ENCODE results near the gene PDE6B. TPM values are rescaled to one million over a fixed set of nuclear protein-coding genes. Genes with fewer than 3 reads are reported as not detected.

Gene PDE6B
- polyA plus RNA-seq, 2 of the 4 experiments (the other 2 are of a cell fraction), result not detected

GRCh38 chr4:576991-577498 is 48.3 kb upstream of the PDE6B start:
- Histone ChIP-seq H3K4me2 (no peak overlapping the region), H3K27ac (no peak overlapping the region), H3K4me1 (no peaks in the 10 kb centered on the region), H3K9me3 (no peaks in the 10 kb centered on the region), H3K4me3 (no peak overlapping the region)
- ATAC-seq, result no peak
- DNase-seq (ENCODE audit: low read depth in 1 of 2, low spot score in 1 of 2), result no peak
- TF ChIP-seq HES2 (IDR thresholded peaks at IDR 0.05) (no peak), KDM1A (IDR thresholded peaks at IDR 0.05; ENCODE audit: low read depth) (no peak), HOXB5 (CRISPR knock-in tag; IDR thresholded peaks at IDR 0.05) (no peak), KDM5A (IDR thresholded peaks at IDR 0.05) (no peak), ZFP36 (IDR thresholded peaks at IDR 0.05; ENCODE audit: borderline replicate concordance, partially characterized antibody) (no peak), MYC (IDR thresholded peaks at IDR 0.05; ENCODE audit: borderline replicate concordance, low read length) (no peak), ZC3H11A (IDR thresholded peaks at IDR 0.05) (no peak), NPAS2 (CRISPR knock-in tag; IDR thresholded peaks at IDR 0.05; ENCODE audit: borderline replicate concordance) (no peak), NR3C1 (IDR thresholded peaks at IDR 0.05) (no peak), ZSCAN20 (CRISPR knock-in tag; IDR thresholded peaks at IDR 0.05) (no peak), PHF8 (IDR thresholded peaks at IDR 0.05; ENCODE audit: borderline replicate concordance, low read depth) (no peak), RFX5 (IDR thresholded peaks at IDR 0.05) (no peak)
- 44% methylated on average over 23 of the region's 37 CpGs for WGBS (ENCODE audit: missing lambda C conversion rate)
- ChIA-PET CTCF (no interaction called here), POLR2A (no interaction called here)
- no peak for FAIRE-seq

- H3K4me2 ChIP-seq, result no peak overlapping the region
- H3K9me3 ChIP-seq, result no peaks in the 10 kb centered on the region
- WGBS (ENCODE audit: missing lambda C conversion rate), result 76% methylated on average over 21 of the region's 52 CpGs
- ATAC-seq, result no peak
- DNase-seq (ENCODE audit: low read depth in 1 of 2, low spot score in 1 of 2), result no peak
- no peak overlapping the region for H3K27ac ChIP-seq
- no peak overlapping the region for H3K4me3 ChIP-seq
- no peak for FAIRE-seq
- no peak for TF ChIP-seq HES2 (IDR thresholded peaks at IDR 0.05)
- ChIA-PET CTCF (no interaction called here), POLR2A (no interaction called here)
- no peaks in the 10 kb centered on the region for H3K4me1 ChIP-seq
Observed at GRCh38 chr4:577499-578450, 47.6 kb upstream of the PDE6B start.

- DNase-seq (ENCODE audit: low read depth in 1 of 2, low spot score in 1 of 2), result no peak
- TF ChIP-seq NR3C1 (IDR thresholded peaks at IDR 0.05) (no peak), PBX3 (IDR thresholded peaks at IDR 0.05) (no peak), RARB (CRISPR knock-in tag; IDR thresholded peaks at IDR 0.05) (no peak), HOXB13 (CRISPR knock-in tag; IDR thresholded peaks at IDR 0.05; ENCODE audit: low read depth) (no peak), POLR2A (IDR thresholded peaks at IDR 0.05; ENCODE audit: low read length) (no peak), HEYL (CRISPR knock-in tag; IDR thresholded peaks at IDR 0.05) (no peak), JUN (IDR thresholded peaks at IDR 0.05) (no peak), ZSCAN20 (CRISPR knock-in tag; IDR thresholded peaks at IDR 0.05) (no peak), CEBPB (IDR thresholded peaks at IDR 0.05) (no peak), MAX (IDR thresholded peaks at IDR 0.05) (no peak)
Observed at GRCh38 chr4:578451-579443, 46.6 kb upstream of the PDE6B start.

More at GRCh38 chr4:578451-579443, 46.6 kb upstream of the PDE6B start:
- Histone ChIP-seq H3K4me2 (no peak overlapping the region), H3K27ac (no peak overlapping the region), H3K4me3 (no peak overlapping the region), H3K4me1 (no peaks in the 10 kb centered on the region), H3K9me3 (no peaks in the 10 kb centered on the region)
- ATAC-seq, result no peak
- ChIA-PET POLR2A (no interaction called here), CTCF (no interaction called here)
- WGBS (ENCODE audit: missing lambda C conversion rate), result 66% methylated on average over 18 of the region's 32 CpGs
- no peak for FAIRE-seq
